HG03342 (cell line): Measurements from ENCODE around the gene KCNG1.

ENCODE experiments used
- ATAC-seq: cut with Tn5 transposase; IDR thresholded peaks from one replicate; pipeline ENCODE4 v1.9.1; 2021; ENCODE audit warnings: mild to moderate bottlenecking, moderate library complexity; ENCODE audit not compliant: unreplicated experiment

The KCNG1 gene

DNA sequence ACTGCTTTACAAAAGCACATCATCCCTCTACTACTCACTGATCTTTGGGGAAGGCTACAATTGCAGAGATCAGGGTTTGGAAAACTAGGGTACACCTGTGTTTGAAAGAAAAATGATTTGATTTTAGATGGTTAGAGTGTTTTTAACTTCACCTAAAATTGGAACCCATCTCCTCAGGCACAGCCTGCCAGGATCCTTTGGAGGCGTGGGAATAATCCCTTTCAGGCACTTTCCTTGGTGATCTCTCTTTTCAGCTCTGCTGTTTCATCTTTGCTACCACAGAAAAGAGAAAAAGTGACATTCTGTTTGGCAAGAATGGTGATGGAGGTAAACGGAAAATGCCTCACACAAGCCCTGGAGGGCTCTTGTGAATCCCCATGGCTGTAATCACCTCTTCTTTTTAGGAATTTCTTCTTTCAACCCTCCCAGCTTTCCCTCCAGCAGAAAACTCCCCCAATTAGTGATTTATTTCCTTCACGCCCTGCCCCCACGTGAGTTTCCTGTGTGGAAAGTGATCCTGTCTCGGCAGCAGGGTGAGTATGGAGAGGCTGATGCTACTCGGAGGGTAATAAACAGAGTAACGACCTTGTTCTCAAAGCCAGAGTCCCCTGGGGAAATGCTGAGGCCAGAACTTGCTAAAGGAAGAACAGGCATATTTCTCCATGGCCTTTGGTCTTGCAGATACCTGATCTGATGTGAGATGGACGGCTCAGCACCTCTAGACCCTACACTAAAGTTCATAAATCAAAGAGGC is 9.2 kb downstream of the KCNG1 start:
- ATAC-seq: no peak

DNA sequence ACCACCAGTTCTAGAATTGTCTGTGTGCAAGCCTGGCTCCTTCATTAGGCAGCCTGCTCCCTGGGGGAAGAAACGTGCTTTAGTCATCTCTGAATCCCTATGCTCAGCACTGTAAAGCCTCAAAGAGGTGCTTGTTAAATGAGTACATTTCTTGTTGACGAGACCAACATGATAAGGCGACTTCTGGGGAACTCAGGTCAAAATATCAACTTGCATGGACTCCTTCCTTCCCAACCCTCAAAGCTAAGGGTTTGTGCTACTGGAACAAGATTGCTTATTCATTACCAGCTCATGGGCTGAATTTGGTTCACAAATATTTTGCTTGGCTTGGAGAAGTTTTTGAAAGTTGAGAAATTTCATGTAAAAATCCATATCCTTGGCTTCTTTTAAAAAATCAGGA is 10.6 kb downstream of the KCNG1 start:
- ATAC-seq: no peak

DNA sequence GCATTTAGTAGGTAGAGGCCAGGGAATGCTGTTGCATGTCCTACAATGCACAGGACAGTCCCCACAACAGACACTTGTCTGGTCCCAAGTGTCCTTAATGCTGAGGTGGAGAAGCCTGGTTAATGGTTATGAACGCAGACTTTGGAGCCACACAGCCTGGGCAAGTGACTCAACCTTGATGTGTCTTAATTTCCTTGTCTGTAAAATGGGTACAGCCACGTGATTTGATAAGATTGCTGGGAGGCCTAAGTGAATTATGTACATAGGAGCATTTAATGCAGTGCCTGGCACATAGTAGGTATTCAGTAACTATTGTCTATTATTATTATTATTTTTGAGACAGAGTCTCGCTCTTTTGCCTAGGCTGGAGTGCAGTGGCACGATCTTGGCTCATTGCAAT is 11.4 kb downstream of the KCNG1 start:
- ATAC-seq: no peak

DNA sequence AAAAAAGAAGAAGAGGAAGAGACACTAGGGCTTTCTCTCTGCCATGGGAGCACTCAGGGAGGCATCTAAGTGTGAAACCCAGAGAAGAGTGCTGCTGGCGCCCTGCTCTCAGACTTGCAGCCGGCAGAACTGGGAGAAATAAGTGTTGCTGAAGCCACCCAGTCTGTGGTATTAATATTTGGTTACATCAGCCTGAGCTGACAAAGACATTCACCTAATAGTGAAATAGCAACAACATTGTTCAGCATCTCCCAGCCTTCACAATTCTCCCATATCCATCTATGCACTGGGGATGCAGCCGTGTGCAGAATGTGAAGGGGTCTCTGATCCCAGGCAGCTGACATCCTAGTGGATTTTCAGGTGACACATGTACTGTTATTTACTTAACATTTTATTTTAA is 12.0 kb downstream of the KCNG1 start:
- ATAC-seq: no peak

DNA sequence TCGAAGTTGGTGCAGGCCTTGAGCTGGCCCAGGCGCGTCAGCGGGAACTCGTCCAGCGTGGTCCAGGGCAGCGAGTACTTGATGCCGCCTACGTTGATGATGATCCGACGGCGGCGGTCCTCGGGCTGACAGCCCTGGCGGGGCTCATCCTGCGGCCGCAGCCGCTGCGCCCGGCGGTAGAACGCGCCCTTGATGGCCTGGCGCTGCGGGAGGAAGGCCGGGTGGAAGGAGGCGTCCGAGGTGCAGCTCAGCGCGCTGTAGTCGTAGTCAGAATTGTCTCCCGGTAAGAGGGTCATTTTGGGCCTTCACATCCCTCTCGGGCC is 12.9 kb downstream of the KCNG1 start:
- ATAC-seq: no peak

DNA sequence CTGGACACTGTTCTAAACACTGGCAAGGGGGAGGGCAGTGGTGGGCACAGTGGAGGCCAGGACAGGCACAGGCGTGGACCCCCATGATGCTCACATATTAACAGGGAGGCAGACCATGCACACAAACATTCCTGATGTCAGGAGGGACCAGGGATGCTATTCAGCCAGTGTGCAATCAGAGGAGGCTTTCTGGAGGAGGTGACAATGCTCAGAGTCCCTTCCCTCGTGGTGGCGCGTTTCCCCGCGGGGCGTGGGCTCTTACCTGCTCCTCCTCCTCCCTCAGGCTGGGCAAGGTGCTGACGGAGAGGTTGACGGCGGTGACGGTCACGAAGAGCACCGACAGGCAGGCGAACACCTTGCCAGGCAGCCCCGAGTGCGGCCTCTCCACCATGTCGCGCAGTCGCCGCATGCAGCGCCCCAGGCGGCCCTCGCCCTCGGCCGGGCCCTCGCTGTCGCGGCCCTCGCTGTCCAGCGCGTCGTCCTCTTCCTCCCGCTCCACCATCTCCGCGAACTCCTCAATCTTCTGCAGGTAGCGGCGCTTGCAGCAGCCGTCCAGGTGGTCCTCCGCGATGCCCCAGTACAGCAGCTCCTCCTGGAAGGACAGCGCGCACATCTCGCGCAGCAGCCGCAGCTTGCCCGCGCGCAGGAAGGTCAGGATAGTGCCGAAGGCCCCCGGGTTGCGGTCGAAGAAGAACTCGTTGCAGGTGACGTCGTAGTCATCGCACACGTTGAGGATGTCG is 13.4 kb downstream of the KCNG1 start:
- ATAC-seq: no peak

DNA sequence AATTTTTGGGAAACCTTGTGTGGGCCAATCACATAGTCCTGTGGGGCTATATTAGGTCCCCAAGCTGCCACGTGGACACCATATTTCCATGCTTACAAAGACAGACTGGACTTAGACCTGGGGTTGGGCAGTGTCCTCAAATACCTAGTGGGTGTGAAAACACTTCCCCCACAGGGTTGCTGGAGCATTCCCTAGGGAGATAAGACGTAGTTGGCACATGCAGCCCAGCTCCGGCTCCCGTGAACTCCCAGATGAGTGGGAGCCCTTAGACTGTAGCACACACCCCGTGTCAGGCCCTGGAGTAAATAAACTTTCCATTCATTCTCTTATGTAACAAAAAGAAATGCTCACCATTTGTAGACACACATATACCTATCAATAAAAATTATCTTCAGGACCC is 14.2 kb downstream of the KCNG1 start:
- no peak for ATAC-seq

DNA sequence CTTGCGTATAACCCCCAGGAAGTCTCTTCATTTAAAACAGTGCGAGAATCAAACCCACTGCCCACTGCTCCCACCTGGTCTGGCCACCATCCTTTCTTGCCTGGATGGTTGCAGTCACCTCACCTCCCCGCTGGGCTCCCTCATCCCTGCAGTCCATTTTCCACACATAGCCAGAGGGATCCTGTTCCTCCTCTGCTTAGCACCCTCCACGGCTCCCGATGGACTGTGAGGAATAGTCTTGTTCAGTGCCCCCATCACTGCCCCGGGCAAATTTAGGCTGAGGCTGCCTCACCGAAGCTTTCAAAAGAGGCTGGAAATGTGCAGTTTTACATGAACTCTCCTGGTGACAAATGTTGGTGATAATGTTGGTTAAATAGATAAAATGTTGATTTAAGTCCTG is 17.7 kb downstream of the KCNG1 start:
- ATAC-seq: no peak

DNA sequence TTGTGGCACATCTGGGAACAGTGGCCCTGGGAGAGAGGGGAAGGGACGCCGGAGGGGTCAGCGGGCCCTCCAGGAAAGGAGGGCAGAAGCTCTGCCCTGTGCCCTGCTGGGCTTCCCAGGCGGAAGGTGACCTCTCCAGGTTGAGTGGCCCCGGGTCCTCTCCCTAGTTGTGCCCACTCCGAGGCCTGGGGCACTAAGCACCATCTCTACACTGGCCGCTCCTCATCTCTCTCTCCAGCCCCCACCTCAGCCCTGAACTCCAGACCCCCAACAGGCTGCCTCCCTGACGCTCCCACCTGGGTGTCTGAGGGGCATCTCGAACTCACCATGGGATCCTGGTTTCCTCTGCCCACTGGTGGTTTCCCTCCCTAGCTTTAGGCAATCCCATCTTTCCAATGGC is 18.1 kb downstream of the KCNG1 start:
- ATAC-seq: no peak

DNA sequence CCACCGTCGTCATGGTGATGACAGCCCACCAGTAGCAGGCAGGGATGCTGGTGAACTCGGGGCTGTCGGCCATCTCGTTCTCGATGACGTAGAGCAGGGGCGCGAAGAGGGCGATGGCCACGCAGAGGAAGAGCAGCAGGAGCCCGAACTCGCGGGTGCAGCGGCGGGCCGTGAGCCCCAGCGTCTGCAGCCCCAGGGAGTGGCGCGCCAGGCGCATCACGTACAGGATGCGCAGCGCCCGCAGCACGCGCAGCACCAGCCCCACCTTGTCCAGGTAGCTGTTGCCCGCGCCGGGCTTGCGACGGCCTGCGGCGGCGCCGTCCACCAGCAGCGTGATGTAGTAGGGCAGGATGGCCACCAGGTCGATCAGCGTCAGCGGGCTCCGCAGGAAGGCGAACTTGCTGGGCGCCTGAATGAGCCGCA is 18.6 kb downstream of the KCNG1 start:
- ATAC-seq: no peak

DNA sequence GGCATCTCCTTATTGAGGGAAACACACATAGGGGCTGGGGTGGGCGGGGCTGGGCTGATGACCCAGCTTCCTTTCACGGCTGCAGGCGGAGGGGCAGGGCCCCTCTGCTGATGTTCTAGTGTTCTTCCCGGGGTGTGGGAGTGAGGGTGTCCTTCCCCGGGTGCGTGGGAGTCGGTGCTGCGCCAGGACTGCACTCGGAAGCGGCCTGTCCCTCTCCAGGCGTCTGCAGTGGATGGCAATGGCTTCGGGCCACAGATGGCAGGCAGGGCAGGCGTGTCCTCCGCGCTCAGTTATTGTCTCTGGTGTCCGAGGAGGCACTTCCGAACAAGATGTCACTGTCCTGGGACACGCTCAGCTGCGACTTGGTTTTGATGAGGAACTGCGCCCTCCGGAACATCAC is 19.2 kb downstream of the KCNG1 start:
- no peak for ATAC-seq

DNA sequence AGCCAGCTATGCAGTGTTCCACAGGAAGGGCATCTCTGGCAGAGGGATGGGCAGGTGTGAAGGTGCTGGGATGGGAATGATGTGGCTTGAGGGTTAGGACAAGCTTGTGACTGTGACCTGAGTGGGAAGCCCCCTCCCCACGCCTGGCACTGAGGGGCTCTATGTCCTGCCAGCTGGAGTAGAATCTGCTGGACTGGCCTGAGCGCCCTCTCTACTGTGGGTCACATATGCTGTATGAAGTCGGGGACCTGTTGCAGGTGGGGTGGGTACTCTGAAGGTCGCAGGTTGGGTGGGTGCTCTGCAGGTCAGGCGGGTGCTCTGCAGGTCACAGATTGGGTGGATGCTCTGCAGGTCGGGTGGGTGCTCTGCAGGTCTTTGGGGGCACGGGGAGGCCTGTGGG is 20.3 kb downstream of the KCNG1 start:
- no peak for ATAC-seq

DNA sequence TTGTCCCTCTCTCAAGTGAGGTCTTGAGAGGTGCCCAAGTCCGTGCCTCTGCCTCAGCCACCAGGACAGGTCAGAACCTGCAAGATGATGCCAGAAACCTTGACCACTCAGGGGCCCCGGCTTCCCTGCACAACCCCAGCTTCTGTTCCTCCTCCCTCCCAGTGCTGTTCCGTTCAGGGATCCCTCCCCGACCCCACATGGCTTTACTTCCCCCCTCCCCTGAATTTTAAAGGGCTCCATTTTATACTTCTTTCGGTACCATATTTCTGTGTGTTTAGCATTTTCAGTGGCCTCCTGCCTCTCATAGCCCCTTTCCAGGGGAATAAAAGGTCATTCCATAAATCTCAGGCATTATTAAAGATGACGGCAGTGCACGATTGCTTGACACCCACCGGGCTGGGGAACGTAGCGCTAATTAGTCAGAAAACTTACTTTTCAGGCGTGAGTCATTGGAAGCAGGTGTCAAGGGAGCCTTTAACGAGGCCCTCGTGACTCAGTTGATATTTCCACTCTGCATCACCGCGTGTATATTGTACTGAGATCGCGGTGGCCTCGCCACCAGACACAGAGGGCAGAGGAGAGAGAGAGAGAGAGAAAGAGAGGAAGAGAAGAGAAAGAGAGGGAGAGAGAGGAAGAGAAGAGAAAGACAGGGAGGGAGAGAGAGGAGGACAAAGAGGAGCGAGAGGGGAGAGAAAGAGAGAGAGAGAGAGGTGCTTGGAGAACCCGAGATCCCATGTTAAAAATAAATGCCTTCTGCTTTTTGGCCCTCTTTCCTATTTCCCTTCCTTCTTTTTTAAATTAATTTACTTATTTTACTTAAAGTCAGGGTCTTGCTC is 21.3 kb downstream of the KCNG1 start:
- ATAC-seq: no peak

DNA sequence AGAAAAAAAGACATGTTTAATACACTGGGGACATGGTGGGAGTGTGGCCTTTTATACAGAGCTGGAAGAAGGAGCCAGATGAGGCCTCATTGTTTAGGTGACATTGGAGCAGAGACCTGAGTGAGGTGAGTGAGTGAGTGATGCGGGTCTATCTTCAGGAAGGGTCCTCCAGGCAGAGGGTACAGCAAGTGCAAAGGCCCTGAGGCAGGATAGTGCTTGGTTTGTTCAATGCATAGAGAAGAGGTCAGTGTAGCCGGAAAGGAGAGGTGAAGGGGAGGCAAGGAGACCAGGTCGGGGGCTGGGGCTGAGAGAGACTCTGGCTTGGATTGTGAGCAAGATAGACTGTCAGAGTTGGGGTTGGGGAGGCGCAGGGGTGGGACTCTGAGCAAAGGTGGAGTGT is 23.6 kb downstream of the KCNG1 start:
- no peak for ATAC-seq

DNA sequence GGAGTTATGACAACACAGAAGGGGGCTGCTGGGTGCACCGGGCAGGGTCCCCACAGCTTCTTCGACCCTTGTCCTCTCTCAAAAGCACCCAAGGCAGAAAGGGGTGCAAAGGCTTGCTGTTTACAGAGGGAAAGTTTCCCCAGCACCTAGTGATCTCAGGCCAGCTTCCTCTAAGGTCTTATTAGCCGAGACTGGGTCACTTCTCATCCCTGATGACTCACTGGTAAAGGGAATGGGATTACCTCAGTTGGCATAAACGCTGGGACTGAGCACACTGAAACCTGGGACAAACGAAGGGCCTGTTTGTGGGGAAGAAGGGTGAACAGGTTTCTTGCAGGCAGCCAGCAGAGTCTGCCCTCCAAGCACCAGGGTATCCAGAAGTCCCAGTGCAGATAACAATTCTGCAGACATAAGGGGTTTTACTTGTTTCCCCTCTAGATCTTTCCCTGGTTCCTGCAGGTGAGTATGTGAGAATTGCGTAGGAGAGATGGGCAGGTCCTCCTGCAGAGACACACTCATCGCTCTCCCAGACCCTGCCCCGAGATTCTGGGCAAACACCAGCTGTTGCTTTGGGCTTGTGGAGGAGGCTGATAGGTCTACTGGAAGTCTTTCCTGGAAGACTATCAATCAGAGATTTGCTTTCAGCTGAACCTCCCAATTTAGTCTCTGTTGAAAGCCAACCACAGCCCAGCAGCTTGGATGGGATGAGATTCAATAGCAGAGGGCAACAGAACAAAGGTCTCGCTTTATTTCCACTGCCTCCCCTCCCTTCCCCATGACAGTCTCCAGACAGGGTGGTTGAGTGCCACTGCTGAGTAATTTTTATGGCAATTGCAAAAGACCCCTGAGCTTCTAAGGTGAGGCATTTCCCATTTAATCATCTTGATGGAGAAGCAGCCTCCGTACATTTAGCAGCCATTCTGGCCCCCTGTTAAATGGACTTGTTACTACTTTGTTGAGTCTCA is 25.7 kb downstream of the KCNG1 start:
- no peak for ATAC-seq

DNA sequence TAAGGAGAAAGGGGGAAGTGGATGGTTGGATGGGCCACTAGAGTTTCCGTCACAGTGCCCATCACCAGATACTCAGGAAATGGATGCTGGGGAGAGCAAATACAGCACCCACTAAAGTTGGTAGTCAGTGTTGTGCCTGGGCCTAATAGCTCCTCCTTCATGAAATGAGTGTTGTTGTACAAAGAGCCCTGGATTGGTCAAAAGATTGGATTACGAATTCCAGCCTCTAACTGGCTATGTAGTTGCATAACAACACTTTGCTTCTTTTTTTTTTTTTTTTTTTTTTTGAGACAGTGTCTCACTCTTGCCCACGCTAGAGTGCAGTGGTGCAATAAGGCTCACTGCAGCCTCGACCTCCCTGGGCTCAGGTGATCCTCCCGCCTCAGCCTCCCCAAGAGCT is 27.4 kb downstream of the KCNG1 start:
- no peak for ATAC-seq

DNA sequence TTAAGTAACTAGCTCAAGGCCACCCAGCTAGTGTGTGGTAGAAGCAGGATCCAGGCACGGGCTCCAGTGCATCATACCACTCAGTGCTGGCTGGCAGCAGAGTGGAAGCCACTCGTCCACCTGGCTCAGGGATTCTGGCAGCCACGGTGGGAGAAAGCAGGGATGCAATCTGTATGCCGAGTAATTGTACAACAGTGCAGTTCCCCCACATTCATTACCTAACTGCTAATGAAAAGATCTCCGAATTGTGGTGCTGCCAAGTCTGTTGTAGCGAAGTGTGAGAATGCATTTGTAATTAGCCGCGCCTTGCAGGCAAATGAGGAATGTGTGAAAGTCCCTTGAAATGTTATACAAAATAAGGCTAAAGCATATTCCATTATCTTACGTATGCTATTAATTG is 29.0 kb downstream of the KCNG1 start:
- no peak for ATAC-seq

DNA sequence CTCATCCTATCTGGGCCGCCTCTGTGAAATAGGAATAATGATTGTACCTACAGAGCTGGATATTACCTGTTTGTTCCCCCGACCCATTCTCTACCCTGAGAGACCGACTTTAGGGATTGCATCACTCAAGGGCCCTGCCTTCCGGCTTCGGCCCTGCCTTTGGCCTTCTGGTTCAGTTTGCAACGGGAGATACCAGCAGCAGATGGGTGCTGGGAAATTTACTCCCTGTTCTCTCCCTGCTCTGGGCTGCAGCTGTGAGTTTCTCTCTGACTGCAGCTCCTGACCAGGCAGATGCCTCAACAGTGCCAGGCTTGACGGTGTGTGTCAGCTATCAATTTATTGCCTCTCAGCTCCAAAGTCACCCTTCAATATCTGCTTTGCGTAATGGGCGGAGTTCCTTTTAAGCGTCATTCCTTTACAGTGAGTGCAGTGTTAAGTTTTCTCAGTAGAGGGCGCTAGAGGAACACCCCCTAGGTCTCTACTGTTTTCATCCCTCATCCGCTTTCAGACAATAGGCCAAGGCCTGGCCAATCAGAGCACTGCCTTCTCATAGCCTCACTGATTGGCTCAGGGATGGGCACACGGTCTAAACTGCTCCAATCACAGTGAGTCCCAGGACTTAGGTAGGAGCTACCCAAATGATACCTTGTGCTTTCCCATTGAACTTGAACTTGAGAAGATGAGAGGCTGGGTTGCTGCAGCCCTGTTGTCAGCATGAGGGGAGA is 30.0 kb downstream of the KCNG1 start:
- peak; percentile 95 for ATAC-seq

DNA sequence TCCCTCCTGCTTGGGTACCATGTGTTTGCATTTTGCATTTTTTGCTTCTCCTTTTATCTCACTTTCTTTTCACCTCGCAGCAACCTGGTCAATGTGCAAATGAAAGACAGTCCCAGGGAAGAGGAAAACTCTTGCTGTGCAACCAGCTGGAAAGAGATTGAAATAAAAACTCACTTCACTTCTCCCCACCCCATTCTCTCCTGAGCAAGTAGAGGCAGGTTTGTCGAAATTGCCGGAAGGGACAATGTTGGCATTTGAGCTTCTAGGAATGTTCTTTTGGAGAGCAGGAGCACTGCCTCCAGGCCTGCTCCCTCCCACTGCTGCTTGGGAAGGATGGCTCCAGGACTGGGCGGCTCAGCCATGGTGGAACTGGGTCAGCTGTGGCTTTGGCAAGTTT is 30.6 kb downstream of the KCNG1 start:
- no peak for ATAC-seq

DNA sequence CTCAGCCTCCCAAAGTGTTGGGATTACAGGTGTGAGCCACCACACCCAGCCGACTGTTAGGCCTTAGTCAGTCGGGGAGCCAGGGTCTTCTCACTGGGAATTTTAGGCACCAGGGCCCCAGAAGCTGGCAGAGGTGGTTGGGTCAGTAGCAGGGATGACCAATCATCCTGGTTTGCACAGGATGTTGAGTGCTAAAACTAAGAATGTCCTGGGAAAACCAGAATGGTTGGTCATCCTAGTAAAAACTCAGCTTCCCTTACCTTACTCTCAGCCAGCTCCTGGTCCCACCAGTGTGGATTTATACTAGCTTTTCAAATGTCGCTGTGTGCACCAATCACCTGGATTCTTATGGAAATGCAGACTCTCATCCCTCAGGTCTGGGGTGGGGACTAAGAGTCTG is 31.8 kb downstream of the KCNG1 start:
- ATAC-seq: no peak
